ENCODE results near the gene JAKMIP1.

DNA sequence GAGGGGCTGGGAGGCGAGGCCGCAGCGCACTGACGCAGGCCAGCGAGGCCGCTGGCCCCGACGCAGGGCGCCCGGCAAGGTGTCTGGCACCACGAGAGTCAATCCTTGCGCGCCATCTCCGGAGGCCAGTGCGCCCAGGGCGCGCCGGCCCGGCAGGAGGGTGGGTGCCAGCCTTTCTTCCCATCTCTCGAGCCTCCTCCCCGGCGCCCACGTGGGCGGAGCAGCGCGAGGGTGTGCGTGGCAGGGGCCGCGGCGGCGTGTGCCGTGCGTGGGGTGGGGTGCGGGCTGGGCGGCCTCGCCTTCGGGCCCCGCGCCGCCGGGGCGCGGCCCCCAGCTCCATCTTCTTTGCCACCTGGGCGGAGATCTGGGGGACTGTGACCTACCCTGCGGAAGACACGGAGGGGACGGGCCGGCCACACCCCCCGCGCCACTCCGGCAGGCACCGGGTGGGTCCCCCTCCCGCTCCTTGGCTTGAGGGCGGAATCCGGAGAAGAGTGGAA lies 877 bp downstream of the JAKMIP1 start:
- TF ChIP-seq, protein P1, sequence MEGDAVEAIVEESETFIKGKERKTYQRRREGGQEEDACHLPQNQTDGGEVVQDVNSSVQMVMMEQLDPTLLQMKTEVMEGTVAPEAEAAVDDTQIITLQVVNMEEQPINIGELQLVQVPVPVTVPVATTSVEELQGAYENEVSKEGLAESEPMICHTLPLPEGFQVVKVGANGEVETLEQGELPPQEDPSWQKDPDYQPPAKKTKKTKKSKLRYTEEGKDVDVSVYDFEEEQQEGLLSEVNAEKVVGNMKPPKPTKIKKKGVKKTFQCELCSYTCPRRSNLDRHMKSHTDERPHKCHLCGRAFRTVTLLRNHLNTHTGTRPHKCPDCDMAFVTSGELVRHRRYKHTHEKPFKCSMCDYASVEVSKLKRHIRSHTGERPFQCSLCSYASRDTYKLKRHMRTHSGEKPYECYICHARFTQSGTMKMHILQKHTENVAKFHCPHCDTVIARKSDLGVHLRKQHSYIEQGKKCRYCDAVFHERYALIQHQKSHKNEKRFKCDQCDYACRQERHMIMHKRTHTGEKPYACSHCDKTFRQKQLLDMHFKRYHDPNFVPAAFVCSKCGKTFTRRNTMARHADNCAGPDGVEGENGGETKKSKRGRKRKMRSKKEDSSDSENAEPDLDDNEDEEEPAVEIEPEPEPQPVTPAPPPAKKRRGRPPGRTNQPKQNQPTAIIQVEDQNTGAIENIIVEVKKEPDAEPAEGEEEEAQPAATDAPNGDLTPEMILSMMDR (IDR thresholded peaks at IDR 0.05): no peak
- no peak for TF ChIP-seq POLR2A (IDR thresholded peaks at IDR 0.05)

Data from breast epithelium (tissue), 3 donors.